WTC11 (cell line): ENCODE results near the gene DPP10. TPM values are rescaled to one million over a fixed set of nuclear protein-coding genes. Genes with fewer than 3 reads are reported as not detected.

Experiments used
- ATAC-seq: fragments of 200-7000 bp; cut with Tn5 transposase; 2 replicates; pipeline ENCODE4 v1.10.0; 2021; ENCODE audit warnings: mild to moderate bottlenecking, moderate library complexity
- CTCF ChIA-PET: fragments of 300-600 bp; sonication (Branson Sonifier 250); formaldehyde crosslinking; loops from one replicate; lab custom pipeline; 2021; ENCODE audit warnings: antibody characterized with exemption; lab: Charles Lee
- POLR2A ChIA-PET: fragments of 350-600 bp; sonication (Branson Sonifier 250); formaldehyde crosslinking; loops from one replicate; lab custom pipeline; 2021; ENCODE audit warnings: antibody characterized with exemption; lab: Charles Lee
- DNase-seq: peaks from one replicate; pipeline ENCODE4 v3.0.0; 2021; ENCODE audit warnings: low spot score
- H3K27ac Mint-ChIP-seq: 2 replicates; pipeline ENCODE4 v1.8.0; 2021; ENCODE audit warnings: mixed read lengths
- H3K27me3 Mint-ChIP-seq: 2 replicates; pipeline ENCODE4 v1.8.0; 2021; ENCODE audit warnings: low read depth, mild to moderate bottlenecking, moderate library complexity, mixed read lengths
- H3K36me3 Mint-ChIP-seq: 2 replicates; pipeline ENCODE4 v1.8.0; 2021; ENCODE audit warnings: mixed read lengths
- H3K4me1 Mint-ChIP-seq: 2 replicates; pipeline ENCODE4 v1.8.0; 2022; ENCODE audit warnings: mixed read lengths
- H3K4me3 Mint-ChIP-seq: 2 replicates; pipeline ENCODE4 v1.8.0; 2021; ENCODE audit warnings: mild to moderate bottlenecking, moderate library complexity, mixed read lengths
- H3K9me3 Mint-ChIP-seq: 2 replicates; pipeline ENCODE4 v1.8.0; 2021; ENCODE audit warnings: mixed read lengths
- AFF4 ChIP-seq: sonication (generic); formaldehyde crosslinking; IDR thresholded peaks from 2 replicates; pipeline ENCODE4 v1.8.1; 2023; ENCODE audit warnings: mild to moderate bottlenecking, missing genetic modification reagents, borderline replicate concordance
- ATF1 ChIP-seq: sonication (generic); formaldehyde crosslinking; IDR thresholded peaks from 2 replicates; pipeline ENCODE4 v1.8.1; 2023; ENCODE audit warnings: mild to moderate bottlenecking, moderate library complexity, missing genetic modification reagents
- ATF6 ChIP-seq: sonication (generic); formaldehyde crosslinking; IDR thresholded peaks from 2 replicates; pipeline ENCODE4 v1.8.1; 2023; ENCODE audit warnings: mild to moderate bottlenecking, missing genetic modification reagents
- CDX4 ChIP-seq: fragments of 250-450 bp; sonication (Bioruptor Pico); IDR thresholded peaks from 2 replicates; pipeline ENCODE4 v1.9.0; 2021; ENCODE audit warnings: moderate library complexity, mild to moderate bottlenecking, inconsistent platforms, borderline replicate concordance
- E2F5 ChIP-seq: sonication (generic); formaldehyde crosslinking; IDR thresholded peaks from 2 replicates; pipeline ENCODE4 v1.8.1; 2022; ENCODE audit warnings: mild to moderate bottlenecking, moderate library complexity, missing genetic modification reagents
- ELF4 ChIP-seq: sonication (generic); formaldehyde crosslinking; IDR thresholded peaks from 2 replicates; pipeline ENCODE4 v1.8.1; 2022; ENCODE audit warnings: low read depth, mild to moderate bottlenecking, moderate library complexity, missing genetic modification reagents
- GTF2I ChIP-seq: fragments of 250-450 bp; sonication (Bioruptor Pico); conservative IDR thresholded peaks from 2 replicates; pipeline ENCODE4 v1.4.0; 2021; ENCODE audit warnings: mild to moderate bottlenecking
- MAX ChIP-seq: sonication (generic); formaldehyde crosslinking; IDR thresholded peaks from 2 replicates; pipeline ENCODE4 v1.8.0; 2022; ENCODE audit warnings: mild to moderate bottlenecking, missing genetic modification reagents
- MXD4 ChIP-seq: fragments of 250-450 bp; sonication (Bioruptor Pico); IDR thresholded peaks from 2 replicates; pipeline ENCODE4 v1.8.0; 2021; ENCODE audit warnings: mild to moderate bottlenecking, moderate library complexity, borderline replicate concordance
- MYBL2 ChIP-seq: sonication (generic); formaldehyde crosslinking; IDR thresholded peaks from 2 replicates; pipeline ENCODE4 v1.8.1; 2023; ENCODE audit warnings: mild to moderate bottlenecking, moderate library complexity, missing genetic modification reagents
- NFATC4 ChIP-seq: fragments of 250-450 bp; sonication (Bioruptor Pico); IDR thresholded peaks from 2 replicates; pipeline ENCODE4 v1.9.0; 2021; ENCODE audit warnings: mild to moderate bottlenecking
- SMAD3 ChIP-seq: sonication (generic); formaldehyde crosslinking; IDR thresholded peaks from 2 replicates; pipeline ENCODE4 v1.8.0; 2022; ENCODE audit warnings: missing genetic modification reagents, mild to moderate bottlenecking, borderline replicate concordance
- SOX15 ChIP-seq: fragments of 250-450 bp; sonication (Bioruptor Pico); IDR thresholded peaks from 2 replicates; pipeline ENCODE4 v1.9.0; 2021; ENCODE audit warnings: mild to moderate bottlenecking
- USF2 ChIP-seq: sonication (generic); formaldehyde crosslinking; IDR thresholded peaks from 2 replicates; pipeline ENCODE4 v1.8.1; 2023; ENCODE audit warnings: mild to moderate bottlenecking, missing genetic modification reagents, moderate library complexity
- ZNF263 ChIP-seq: sonication (generic); formaldehyde crosslinking; IDR thresholded peaks from 2 replicates; pipeline ENCODE4 v1.8.1; 2022; ENCODE audit warnings: low read depth, mild to moderate bottlenecking, moderate library complexity, missing genetic modification reagents
- ZNF281 ChIP-seq: sonication (generic); formaldehyde crosslinking; IDR thresholded peaks from 2 replicates; pipeline ENCODE4 v1.8.0; 2023; ENCODE audit warnings: mild to moderate bottlenecking, missing genetic modification reagents
- ZNF423 ChIP-seq: fragments of 250-450 bp; sonication (Bioruptor Pico); IDR thresholded peaks from 2 replicates; pipeline ENCODE4 v2.1.2; 2022; ENCODE audit warnings: mild to moderate bottlenecking, moderate library complexity
- total RNA-seq: library from RNA; stranded (reverse); gene quantifications from 3 replicates; pipeline ENCODE4 v1.2.3, GENCODE V29; 2021

Gene DPP10
- total RNA-seq, 1 experiment from 2014 or later, result 4.0 TPM

- Mint-ChIP-seq H3K4me1 (peaks cover 4% of the 10 kb centered on the region), H3K27ac (no peak overlapping the region)
- POLR2A ChIA-PET, result no interaction called here
These were observed 1107.2 kb downstream of the DPP10 start for GRCh38 chr2:115549611-115550130.

GRCh38 chr2:115552726-115553125 lies 1110.3 kb downstream of the DPP10 start:
- H3K4me1 Mint-ChIP-seq, result no peaks in the 10 kb centered on the region; the same call in 1 of the 2 replicates
- no peaks in the 10 kb centered on the region for H3K36me3 Mint-ChIP-seq
- peaks cover 6% of the 10 kb centered on the region; the same call in 1 of the 2 replicates for H3K9me3 Mint-ChIP-seq
- DNase-seq (no peak), ATAC-seq (no peak)
- H3K4me3 Mint-ChIP-seq, result no peak overlapping the region
- POLR2A ChIA-PET, result no interaction called here
- no peaks in the 10 kb centered on the region for H3K27me3 Mint-ChIP-seq
- TF ChIP-seq MYBL2 (CRISPR knock-in tag) (no peak), ELF4 (CRISPR knock-in tag) (no peak), E2F5 (CRISPR knock-in tag) (no peak), CDX4 (CRISPR knock-in tag) (no peak), ATF6 (no peak), ZNF281 (CRISPR knock-in tag) (no peak), USF2 (no peak), SMAD3 (CRISPR knock-in tag) (no peak), SOX15 (CRISPR knock-in tag) (no peak), GTF2I (no peak)
- CTCF ChIA-PET, result no interaction called here
- no peak overlapping the region for H3K27ac Mint-ChIP-seq

More at GRCh38 chr2:115549611-115550130, 1107.2 kb downstream of the DPP10 start:
- DNase-seq (no peak), ATAC-seq (no peak)
- H3K4me3 Mint-ChIP-seq, result no peak overlapping the region
- no peaks in the 10 kb centered on the region for H3K27me3 Mint-ChIP-seq
- CTCF ChIA-PET, result no interaction called here
- H3K9me3 Mint-ChIP-seq, result 0 out of 2 replicates have a peak, but pooled peaks cover 1% of the 10 kb centered on the region
- H3K36me3 Mint-ChIP-seq, result 0 out of 2 replicates have a peak, but pooled peaks cover 3% of the 10 kb centered on the region
- TF ChIP-seq ZNF263 (no peak), NFATC4 (no peak), ATF1 (CRISPR knock-in tag) (no peak), MXD4 (CRISPR knock-in tag) (no peak), MAX (CRISPR knock-in tag) (no peak), ZNF423 (no peak), SMAD3 (CRISPR knock-in tag) (no peak), AFF4 (CRISPR knock-in tag) (no peak)
